GM18517 (cell line): ENCODE data around the gene PMEPA1.
A peak's percentile ranks its signal among the peaks of the same experiment; 100 is the strongest.

Experiments used
- ATAC-seq: cut with Tn5 transposase; IDR thresholded peaks from one replicate; pipeline ENCODE4 v1.9.1; 2021; ENCODE audit warnings: mild to moderate bottlenecking, moderate library complexity; ENCODE audit not compliant: unreplicated experiment

The PMEPA1 gene

DNA sequence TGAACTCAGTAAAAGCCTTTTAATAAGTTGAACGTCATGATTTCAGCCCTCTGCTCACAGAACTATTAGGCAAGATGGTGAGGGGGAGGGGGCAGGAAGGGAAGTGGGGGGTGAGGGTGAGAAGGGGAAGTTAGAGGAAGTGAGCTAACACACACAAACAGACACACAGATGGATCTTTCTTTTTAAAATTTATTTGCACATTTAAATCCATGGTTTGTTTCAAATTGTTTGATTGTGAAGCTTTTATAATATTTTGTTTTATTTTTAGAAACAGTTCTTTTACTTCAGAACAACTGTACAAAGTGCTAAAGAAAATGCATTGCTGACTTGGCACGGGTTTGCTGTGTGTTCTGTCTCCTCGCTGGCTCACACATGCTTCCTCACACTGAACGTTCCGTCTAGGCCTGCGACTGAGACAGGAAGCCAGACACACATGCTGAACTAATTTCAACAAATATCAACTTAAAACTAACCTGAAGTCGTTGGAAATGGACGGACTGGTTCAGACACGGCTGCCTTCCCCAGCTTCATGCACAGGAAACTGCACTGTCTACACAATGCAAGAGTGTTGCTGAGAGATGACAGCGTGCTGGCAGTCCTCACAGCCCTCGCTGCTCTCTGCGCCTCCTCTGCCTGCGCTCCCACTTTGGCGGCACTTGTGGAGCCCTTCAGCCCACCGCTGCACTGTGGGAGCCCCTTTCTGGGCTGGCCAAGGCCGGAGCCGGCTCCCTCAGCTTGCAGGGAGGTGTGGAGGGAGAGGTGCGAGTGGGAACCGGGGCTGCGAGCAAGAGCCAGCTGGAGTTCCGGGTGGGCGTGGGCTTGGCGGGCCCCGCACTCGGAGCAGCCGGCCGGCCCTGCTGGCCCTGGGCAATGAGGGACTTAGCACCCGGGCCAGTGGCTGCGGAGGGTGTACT is 81.5 kb downstream of the PMEPA1 start:
- no peak for ATAC-seq

DNA sequence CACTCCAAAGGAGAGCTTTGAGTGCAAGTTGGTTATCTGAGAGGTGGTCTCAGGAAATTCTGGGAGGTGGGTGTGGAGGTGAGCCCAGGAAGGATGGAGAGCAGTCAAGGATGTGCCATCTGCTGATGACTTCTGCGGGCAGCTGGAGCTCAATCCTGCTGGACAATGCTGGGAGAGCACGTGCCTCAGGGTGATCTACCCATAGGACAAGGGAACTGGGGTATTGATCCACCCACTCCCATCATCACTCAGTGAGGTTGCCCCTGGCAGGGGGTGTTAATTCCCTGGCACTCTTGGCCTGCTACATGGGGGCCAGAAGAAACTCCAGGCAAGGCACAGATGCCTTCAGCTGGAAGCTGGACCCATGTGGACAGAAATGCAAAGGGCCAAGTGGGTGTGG is 82.5 kb downstream of the PMEPA1 start:
- ATAC-seq: no peak

DNA sequence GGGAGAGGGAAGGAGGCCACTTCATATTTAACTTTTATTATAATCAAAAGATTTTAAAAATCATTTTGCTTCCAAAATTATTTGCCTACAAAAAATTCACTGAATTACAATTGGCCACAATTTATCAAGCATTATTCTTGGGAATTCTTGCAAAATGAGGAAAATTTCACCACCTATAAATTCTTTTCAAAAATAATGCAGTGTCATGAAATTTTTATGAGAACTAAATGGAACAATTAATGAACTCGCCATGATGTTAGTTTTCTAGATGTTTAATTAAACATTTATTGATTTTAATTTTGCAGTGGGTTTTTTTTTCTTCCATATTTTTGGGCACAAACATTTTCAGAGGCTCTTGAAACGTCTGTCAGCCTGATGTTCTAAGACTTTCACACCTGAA is 83.8 kb downstream of the PMEPA1 start:
- no peak for ATAC-seq

DNA sequence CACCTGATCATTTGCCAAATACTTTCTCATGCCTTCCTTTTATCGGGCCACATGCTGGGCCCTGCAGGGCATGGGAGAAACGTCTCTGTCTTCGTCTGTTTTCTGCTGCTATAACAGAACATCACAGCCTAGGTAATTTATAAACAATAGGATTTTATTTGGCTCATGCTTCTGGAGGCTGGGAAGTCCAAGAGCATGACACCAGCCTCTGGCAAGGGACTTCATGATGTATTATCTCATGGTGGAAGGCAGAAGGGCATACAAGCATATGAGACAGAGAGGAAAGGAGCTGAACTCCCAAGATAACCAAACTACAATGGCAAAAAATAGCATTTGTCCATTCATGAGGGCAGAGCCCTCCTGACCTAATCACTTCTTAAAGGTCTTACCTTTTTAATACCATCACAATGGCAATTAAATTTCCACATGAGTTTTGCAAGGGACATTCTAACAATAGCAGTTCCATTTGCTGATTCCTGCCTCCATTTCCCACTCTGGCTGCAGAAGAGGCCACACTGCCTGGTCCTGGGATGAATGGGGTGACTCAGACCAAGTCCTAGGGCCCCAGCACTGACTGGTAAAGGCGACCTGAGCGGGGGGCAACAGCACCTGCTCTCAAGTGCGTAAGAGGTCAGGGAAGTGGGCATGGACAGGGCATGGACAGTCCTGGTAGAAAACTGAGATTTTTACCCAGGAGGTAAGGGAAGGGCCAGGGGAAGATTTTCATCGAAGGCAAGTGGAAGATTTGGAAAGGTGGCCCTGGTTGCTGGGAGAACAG is 84.4 kb downstream of the PMEPA1 start:
- no peak for ATAC-seq

DNA sequence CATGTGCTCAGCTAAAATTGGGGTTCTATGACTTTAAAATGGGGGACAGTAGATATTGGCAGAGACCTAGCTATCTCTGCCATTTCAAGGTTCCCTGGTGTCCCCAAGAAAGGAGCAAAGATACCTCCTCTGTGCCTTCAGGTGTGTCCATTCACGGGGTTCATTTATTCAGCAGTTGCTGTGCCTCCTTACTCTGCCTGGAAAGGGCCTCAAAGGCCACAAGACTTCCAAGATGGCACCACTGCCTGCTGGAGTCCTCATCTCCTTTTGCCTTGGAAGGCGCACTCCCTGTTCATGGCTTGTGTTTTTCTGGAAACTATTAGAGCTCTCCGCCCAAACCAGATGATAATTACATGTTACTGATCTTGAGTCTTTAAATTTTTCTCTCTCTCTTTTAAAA is 85.7 kb downstream of the PMEPA1 start:
- ATAC-seq: no peak

DNA sequence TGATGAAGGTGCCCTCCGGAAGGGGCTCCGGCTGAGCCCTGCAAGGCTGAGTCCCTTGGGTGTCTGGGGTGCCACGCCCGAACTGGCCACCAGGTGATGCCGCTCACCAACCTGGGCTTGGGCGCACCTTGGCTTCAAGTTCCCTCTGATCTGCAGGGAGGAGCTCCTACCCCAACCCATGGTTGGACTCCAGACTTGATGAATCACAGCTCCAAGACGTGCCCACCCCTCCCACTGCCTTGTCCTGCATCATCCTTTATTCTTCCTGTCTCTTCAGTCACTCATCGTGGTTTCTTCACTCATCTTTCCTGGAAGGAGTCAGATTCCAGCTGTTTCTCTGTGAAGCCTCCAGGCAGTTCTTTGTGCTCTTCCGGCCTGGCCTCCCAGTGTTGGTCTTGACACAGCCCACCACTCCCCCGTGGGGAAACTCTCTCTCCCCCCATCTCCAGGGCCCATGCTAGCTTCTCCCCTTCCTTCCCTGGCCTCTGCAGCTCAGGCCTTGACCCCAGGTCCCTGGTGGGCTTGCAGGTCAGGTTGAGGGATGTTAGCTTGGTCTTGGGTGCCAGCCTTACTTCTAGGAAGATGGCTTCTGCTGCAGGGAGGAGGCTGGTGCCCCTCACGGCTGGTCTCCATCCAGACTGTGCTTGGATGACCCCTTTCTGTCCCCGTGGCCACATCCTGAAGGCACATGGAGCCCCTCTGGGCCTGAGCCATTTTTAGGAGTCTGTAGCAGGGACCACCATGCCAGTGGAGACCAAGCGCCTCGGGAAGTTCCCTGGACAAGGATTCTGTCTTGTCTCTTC is 87.0 kb downstream of the PMEPA1 start:
- no peak for ATAC-seq

DNA sequence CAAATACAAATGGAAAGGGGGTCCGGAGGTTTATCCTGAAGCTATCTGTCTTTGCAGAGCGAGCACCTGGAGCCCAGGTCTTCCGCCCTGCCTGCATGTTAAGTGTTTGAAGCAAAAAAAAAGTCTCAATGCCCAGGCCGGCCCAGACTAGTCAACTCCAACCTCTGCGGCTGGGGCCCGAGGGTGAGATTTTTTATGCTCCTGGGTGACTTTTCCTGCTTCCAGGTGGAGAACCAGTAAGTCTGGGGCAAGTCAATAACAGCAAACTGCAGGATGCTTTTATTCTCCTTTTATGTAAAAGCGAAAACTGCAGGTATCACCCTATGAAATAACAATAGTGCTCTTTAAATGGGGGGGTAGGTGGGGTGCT is 87.6 kb downstream of the PMEPA1 start:
- no peak for ATAC-seq

DNA sequence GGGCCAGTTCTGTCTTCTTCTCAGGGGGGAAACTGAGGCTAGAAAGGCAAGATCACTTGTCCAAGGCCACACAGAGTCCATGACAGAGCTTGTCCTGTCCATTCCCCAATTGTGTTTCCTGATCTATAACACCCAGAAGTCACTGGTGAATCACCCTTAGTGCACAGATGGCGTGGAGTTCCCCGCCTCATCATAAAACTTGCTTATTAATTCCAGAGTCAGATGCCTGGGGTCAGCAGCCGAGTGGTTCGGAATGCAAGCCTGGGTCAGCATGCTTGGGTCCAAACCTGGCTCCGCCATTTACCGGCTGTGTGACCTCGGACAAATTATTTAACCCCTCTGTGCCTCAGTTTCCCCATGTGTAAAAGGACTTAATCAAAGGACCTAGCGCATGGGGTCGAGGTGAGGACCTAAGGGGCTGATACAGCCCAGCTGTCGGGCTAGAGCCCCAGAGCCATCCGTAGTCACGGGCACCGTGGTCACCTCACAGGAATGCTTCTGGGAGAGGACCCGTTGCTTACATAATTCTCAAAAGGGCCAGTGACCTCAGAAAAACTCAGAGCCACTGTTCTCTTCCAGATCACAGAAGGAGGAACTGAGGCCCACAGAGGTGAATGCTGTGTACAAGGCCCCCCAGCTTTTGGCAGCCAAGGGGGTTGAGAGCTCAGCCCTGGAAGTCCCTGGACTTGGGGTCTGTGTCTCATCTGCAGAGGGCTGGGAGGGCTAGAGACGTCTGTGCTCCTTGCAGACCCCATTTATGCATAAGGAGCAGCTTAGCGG is 88.2 kb downstream of the PMEPA1 start:
- ATAC-seq: no peak

DNA sequence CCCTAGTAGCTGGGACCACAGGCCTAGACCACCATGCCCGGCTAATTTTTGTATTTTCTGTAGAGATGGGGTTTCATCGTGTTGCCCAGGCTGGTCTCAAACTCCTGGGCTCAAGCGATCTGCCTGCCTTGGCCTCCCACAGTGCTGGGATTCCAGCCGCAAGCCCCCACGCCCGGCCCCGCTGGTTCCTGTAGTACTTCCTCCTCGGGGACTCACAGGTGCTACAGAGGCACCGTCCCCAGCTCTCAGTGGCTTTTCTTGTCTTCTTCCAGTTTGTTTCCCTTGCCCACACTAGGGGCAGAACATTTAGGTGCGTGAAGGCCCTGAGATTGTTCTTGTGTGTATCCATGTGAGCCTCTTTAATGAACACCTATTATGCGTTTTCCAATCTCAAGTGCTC is 88.8 kb downstream of the PMEPA1 start:
- no peak for ATAC-seq

DNA sequence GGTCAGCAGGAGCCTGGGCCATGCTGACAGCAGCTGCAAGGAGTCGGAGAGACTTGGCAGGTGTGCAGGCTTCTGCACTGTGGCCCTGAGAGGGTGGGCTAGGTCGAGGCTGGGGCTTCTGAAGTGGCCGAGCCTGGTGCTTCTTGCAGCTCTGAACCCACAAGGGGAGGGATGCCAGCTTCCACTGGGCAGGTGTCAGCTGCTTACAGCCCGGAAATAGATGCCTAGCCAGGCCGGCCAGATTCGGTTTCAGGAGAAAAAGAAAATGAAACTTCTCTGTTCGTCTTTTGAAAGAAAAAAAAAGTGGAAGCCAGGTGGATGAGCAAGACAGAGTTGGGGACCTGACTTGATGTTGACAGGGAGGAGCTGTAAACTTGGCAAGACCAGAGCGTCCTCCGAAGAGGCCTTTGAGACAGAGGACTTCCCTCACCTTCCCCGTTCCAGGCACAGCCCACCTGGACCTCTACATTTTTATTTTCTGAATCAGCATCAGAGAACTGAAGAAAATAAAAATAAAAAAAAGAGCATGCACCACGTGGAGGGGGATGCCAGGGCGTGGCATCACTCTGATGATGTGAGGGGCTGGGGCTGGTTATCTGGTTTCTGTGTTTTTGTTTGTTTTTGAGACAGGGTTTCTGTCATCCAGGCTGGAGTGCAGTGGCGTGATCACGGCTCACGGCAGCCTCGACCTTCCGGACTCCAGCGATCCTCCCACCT is 89.4 kb downstream of the PMEPA1 start, which contains the start of gene ZBP1:
TSS of gene ZBP1 (minus strand) at position 153 of the 717 bp plus-strand sequence. CDS start at position 22, 131 bp downstream.
- ATAC-seq: peak; percentile 58

DNA sequence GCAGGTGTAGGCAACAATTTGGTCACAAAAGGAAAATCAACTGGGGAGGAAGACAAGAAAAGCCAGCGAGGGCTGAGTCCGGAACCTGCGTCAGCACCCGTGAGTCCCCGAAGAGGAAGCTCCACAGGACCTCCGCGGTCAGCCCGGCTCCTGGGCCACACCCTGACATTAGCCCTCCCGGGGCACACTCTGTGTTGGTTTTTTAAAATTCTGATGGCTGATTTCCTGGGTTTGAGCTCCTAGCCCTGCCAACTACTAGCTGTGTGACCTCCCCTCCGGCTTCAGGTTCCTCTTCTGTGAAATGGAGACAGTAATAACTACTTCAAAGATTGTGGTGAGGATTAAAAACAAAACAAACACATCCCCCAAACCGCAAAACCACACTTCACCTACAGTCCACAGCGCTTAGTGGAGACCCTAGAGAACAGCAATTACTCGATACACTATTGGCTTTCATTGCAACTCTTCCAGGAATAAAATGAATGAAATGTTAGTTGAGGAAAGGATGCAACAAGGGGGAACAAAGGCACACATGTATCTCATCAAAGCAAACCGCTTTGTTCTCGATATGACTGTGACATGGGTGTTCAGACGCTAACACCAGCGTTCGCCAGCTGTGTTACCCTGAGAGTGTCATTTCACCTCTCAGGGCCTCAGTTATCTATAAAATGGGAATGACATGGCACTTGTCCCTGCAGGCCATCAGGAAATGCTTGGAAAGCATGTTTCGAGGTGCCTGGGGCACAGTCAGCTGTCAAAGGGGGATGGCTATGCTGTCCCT is 90.6 kb downstream of the PMEPA1 start:
- ATAC-seq: peak; percentile 63

DNA sequence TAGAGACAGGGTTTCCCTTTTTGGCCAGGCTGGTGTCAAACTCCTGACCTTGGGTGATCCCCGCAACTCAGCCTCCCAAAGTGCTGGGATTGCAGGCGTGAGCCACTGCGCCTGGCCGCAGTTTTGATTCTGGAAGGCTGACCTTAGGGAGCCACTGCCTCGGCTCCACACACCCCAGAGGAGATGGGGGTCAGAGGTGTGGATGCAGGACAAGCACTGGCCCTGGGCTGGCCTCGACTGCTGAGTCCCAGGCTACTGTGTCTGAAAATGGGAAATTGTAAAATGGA is 91.1 kb downstream of the PMEPA1 start:
- ATAC-seq: no peak

DNA sequence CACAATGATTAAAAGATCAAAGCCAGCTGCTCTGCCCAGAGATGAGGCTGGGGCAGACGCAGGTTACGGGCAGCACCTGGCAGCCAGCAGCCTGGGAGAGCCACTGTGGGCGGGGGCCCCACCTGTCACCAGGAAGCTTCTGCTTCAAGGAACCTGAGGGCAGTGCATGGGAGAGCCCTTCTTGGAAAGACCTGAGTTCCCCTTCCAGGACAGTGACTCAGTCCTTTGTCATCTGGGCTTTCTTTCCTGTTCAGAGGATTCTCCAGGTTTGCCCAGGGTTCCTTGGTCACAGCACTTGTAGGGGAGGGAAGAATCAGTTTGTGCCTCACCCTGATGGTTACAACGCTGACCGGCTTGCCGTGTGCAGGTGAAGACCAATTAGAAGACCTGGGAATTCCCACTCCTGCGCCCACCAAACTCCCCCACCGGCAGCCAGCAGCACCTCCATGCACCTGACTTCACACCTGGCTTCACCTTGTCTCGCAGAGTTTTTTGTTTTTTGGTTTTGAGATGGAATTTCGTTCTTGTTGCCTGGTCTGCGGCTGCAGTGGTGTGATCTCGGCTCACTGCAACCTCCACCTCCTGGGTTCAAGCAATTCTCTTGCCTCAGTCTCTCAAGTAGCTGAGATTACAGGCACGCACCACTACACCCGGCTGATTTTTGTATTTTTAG is 91.6 kb downstream of the PMEPA1 start:
- no peak for ATAC-seq

DNA sequence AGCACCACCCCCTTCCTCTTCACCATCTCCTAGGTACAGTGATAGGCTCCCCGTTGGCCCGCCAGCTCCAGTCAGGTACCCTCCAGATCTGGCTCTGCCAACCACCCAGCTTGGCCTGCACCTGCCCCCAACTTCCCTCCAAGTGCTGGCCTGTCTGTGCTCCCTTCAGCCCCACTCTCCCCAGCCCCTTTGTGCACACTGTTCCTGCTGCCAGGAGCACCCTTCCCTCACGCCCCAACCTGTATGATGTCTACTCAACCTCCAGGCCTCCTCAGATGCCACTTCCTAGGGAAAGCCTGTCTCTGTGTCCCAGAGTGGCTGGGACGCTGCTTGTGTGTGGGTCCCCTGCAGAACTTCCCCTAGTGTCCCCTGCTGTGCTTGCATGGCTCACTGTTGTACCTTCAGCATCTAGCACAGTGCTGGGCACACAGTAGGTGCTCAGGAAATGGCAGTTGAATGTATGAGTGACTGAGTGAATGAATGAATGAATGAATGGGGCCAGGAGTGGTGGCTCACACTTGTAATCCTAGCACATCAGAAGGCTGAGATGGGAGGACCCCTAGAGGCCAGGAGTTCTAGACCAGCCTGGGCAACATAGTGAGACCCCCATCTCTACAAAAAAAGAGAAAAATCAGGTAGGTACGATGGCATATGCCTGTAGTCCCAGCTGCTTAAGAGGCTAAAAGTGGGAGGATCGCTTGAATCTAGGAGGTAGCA is 92.6 kb downstream of the PMEPA1 start:
- ATAC-seq: no peak

DNA sequence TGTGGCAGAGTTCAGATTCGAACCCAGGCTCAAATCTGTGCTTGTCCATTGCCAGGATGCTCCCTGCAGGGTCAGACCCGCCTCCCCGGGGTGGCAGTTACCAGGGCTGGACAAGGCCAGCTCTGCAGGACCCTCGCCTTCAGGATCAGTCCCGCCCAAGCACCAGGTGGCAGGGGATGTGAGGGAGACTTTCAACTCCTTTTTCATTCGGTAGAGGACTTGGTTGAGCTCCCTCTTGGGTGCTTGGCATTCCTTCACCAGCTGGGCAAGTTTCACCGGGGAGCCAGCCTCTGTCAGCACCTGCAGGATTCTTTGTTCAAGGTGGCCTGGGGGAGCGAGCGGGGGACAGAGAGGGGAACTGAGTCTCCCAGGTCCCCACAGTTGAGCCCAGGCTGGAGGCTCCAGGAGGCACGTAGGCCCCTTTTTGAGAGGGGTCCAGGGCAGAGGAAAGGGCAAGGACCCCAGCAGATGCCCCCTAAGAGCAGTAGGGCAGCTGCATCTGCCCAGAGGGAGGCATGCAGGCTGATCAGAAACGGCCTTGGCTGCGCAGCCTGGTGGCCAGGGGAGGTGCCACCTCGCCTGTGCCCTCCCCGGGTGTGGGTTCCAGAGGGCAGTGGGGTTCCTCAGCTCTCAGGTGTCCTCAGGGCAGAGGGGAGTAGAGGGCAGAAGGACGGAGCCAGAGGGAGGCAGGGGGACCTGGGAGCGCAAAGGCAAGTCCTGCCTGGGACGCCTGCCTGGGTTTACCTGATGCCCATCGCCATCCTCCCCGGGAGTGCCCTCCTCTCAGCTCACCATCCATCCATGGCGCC is 93.5 kb downstream of the PMEPA1 start:
- ATAC-seq: no peak

DNA sequence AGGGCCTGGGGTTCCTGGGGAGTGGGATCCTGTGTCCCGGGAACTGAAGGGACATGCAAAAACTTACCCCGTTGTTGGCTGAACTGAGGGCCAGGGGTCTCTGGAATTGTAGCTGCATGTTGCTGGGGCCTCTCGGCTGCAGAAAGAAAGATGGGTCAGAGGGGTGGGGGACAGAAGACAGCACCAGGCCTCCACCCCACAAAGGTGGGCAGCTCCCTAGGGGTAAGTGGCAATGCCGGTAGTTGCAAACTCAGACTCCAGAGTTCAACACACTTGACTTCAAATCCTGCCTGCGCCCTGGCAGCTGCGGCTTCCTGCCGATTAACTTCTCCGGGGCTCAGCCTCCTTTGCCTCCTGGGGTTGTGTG is 94.4 kb downstream of the PMEPA1 start:
- no peak for ATAC-seq
